ENCODE data around the gene PPP2R5C.
"Not testable (repeated sequence)": the region's sequence is repeated elsewhere in the genome, so short reads cannot be mapped to it uniquely, and the experiment has no call there.

The PPP2R5C gene

DNA sequence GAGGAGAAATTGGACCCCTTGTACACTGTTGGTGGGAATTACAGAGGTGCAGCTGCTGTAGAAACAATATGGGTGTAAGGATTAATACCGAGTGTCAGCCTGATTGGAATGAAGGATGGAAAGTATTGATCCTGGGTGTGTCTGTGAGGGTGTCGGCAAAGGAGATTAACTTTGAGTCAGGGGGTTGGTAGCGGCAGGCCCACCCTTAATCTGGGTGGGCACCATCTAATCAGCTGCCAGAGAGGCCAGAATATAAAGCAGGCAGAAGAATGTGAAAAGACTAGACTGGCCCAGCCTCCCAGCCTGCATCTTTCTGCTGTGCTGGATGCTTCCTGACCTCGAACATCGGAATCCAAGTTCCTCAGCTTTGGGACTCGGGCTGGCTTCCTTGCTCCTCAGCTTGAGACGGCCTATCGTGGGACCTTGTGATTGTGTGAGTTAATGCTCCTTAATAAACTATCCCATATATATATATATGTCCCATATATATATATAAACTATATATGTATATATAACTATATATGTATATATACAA is 38.4 kb upstream of the PPP2R5C start:
- peaks cover 0 to 20% of the 10 kb centered on the region in 2 experiments for H3K27me3 ChIP-seq (ENCODE audit: control insufficient read depth in 1 of 2, insufficient read depth in 1 of 2, low read length in 2 of 2)
- WGBS, result 98% methylated on average over 6 of the region's 8 CpGs

DNA sequence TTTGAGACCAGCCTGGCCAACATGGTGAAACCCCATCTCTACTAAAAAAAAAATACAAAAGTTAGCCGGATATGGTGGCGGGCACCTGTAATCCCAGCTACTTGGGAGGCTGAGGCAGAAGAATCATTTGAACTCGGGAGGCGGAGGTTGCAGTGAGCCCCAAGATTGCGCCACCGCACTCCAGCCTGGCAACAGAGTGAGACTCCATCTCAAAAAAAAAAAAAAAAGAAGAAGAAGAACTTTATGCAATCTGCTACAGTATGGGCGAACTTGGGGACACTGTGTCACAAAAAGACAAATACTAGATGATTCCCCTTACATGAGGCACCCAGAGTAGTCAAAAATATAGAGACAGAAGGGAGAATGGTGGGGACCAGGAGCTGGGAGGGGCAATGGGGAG is 35.9 kb upstream of the PPP2R5C start:
- H2AK5ac ChIP-seq (ENCODE audit: low read length, severe bottlenecking); H3K18ac ChIP-seq (ENCODE audit: low read depth in 1 of 2, low read length in 2 of 2); H3K27me3 ChIP-seq (ENCODE audit: control insufficient read depth in 1 of 2, insufficient read depth in 1 of 2, low read length in 2 of 2); H3K9me3 ChIP-seq (ENCODE audit: control insufficient read depth, low read length); H4K91ac ChIP-seq (ENCODE audit: low read length); H3K14ac ChIP-seq (ENCODE audit: low read length in 2 of 2); H3K4me1 ChIP-seq (ENCODE audit: control insufficient read depth, insufficient read depth, low read depth, low read length); DNase-seq; H3K4ac ChIP-seq (ENCODE audit: low read depth in 1 of 2, low read length in 2 of 2); H4K8ac ChIP-seq (ENCODE audit: low read length); H2BK5ac ChIP-seq (ENCODE audit: low read depth, low read length, poor library complexity, severe bottlenecking); H3K9ac ChIP-seq (ENCODE audit: low read length); H2AFZ ChIP-seq (ENCODE audit: low read depth, low read length); H3K23ac ChIP-seq (ENCODE audit: low read length in 2 of 2); H3K36me3 ChIP-seq (ENCODE audit: control insufficient read depth in 1 of 2, insufficient read depth in 2 of 2, low read depth in 1 of 2, low read length in 2 of 2); H3K4me3 ChIP-seq (ENCODE audit: insufficient read depth in 1 of 2, low read depth in 1 of 2, low read length in 2 of 2); H2BK120ac ChIP-seq (ENCODE audit: low read depth, low read length); H3K79me1 ChIP-seq (replicated peaks; ENCODE audit: low read length, poor library complexity, severe bottlenecking); H3K27ac ChIP-seq (ENCODE audit: low read length, poor library complexity, severe bottlenecking); H2BK15ac ChIP-seq (ENCODE audit: low read depth, poor library complexity, severe bottlenecking); H3K4me2 ChIP-seq (ENCODE audit: low read length, poor library complexity, severe bottlenecking); H2BK12ac ChIP-seq (ENCODE audit: low read length in 2 of 2): not testable (repeated sequence)
- WGBS, result 92% methylated on average over 5 of the region's 7 CpGs

More for the DNA sequence above, 38.4 kb upstream of the PPP2R5C start:
- Histone ChIP-seq H3K23ac (ENCODE audit: low read length in 2 of 2) (no peak overlapping the region), H3K4ac (ENCODE audit: low read depth in 1 of 2, low read length in 2 of 2) (no peak overlapping the region), H2AFZ (ENCODE audit: low read depth, low read length) (no peak overlapping the region), H3K4me2 (ENCODE audit: low read length, poor library complexity, severe bottlenecking) (no peak overlapping the region), H3K27ac (ENCODE audit: low read length, poor library complexity, severe bottlenecking) (no peak overlapping the region), H3K36me3 (ENCODE audit: control insufficient read depth in 1 of 2, insufficient read depth in 2 of 2, low read depth in 1 of 2, low read length in 2 of 2) (no peaks in the 10 kb centered on the region), H3K4me1 (ENCODE audit: control insufficient read depth, insufficient read depth, low read depth, low read length) (peaks cover 5% of the 10 kb centered on the region), H2BK120ac (ENCODE audit: low read depth, low read length) (no peak overlapping the region), H3K9me3 (ENCODE audit: control insufficient read depth, low read length) (no peaks in the 10 kb centered on the region), H2BK5ac (ENCODE audit: low read depth, low read length, poor library complexity, severe bottlenecking) (no peak overlapping the region), H3K14ac (ENCODE audit: low read length in 2 of 2) (no peak overlapping the region), H4K8ac (ENCODE audit: low read length) (no peak overlapping the region), H3K4me3 (ENCODE audit: insufficient read depth in 1 of 2, low read depth in 1 of 2, low read length in 2 of 2) (no peak overlapping the region), H2BK15ac (ENCODE audit: low read depth, poor library complexity, severe bottlenecking) (peak overlapping the region; percentile 21), H2AK5ac (ENCODE audit: low read length, severe bottlenecking) (no peak overlapping the region), H3K18ac (ENCODE audit: low read depth in 1 of 2, low read length in 2 of 2) (no peak overlapping the region), H4K91ac (ENCODE audit: low read length) (no peak overlapping the region), H2BK12ac (ENCODE audit: low read length in 2 of 2) (no peak overlapping the region), H3K79me1 (replicated peaks; ENCODE audit: low read length, poor library complexity, severe bottlenecking) (no peaks in the 10 kb centered on the region), H3K9ac (ENCODE audit: low read length) (no peak overlapping the region)
- DNase-seq, result no peak

DNA sequence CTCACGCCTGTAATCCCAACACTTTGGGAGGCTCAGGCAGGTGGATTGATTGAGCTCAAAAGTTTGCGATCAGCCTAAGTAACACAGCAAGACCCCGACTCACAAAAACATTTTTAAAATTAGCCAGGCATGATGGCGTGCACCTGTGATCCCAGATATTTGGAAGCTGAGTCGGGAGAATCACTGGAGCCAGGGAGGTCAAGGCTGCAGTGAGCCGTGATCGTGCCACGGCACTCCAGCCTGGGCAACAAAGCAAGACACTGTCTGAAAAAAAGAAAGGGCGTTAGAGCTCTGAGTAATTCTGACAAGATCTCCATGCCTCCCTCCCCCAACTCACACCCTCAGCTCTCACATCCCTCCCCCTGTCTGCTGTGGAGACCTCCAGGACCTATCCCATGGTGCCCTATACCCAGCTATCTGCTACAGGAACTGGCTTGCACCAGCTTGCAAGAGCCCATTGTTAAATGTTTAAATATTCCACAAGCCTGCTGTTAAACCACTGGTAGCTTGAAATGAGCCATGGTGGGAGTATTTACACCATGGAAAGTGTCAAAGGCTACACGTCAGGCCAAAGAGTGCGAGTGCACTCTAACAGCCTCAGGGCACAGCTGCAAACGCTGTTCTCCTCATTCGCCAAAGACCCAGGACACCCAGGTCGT is 35.1 kb upstream of the PPP2R5C start:
- Histone ChIP-seq H3K18ac (ENCODE audit: low read depth in 1 of 2, low read length in 2 of 2) (no peak overlapping the region), H3K4me2 (ENCODE audit: low read length, poor library complexity, severe bottlenecking) (no peak overlapping the region), H4K8ac (ENCODE audit: low read length) (no peak overlapping the region), H3K27ac (ENCODE audit: low read length, poor library complexity, severe bottlenecking) (no peak overlapping the region), H3K9ac (ENCODE audit: low read length) (no peak overlapping the region), H3K9me3 (ENCODE audit: control insufficient read depth, low read length) (no peaks in the 10 kb centered on the region), H2BK15ac (ENCODE audit: low read depth, poor library complexity, severe bottlenecking) (no peak overlapping the region), H3K36me3 (ENCODE audit: control insufficient read depth in 1 of 2, insufficient read depth in 2 of 2, low read depth in 1 of 2, low read length in 2 of 2) (no peaks in the 10 kb centered on the region), H3K4me3 (ENCODE audit: insufficient read depth in 1 of 2, low read depth in 1 of 2, low read length in 2 of 2) (no peak overlapping the region), H3K4me1 (ENCODE audit: control insufficient read depth, insufficient read depth, low read depth, low read length) (peaks cover 12% of the 10 kb centered on the region), H2BK5ac (ENCODE audit: low read depth, low read length, poor library complexity, severe bottlenecking) (no peak overlapping the region), H4K91ac (ENCODE audit: low read length) (no peak overlapping the region), H3K23ac (ENCODE audit: low read length in 2 of 2) (no peak overlapping the region), H2BK120ac (ENCODE audit: low read depth, low read length) (no peak overlapping the region), H3K79me1 (replicated peaks; ENCODE audit: low read length, poor library complexity, severe bottlenecking) (no peaks in the 10 kb centered on the region), H2AK5ac (ENCODE audit: low read length, severe bottlenecking) (no peak overlapping the region), H2AFZ (ENCODE audit: low read depth, low read length) (no peak overlapping the region), H3K14ac (ENCODE audit: low read length in 2 of 2) (no peak overlapping the region), H3K4ac (ENCODE audit: low read depth in 1 of 2, low read length in 2 of 2) (no peak overlapping the region), H2BK12ac (ENCODE audit: low read length in 2 of 2) (no peak overlapping the region), H3K27me3 (ENCODE audit: control insufficient read depth in 1 of 2, insufficient read depth in 1 of 2, low read length in 2 of 2) (peaks cover 0 to 8% of the 10 kb centered on the region in 2 experiments)
- no peak for DNase-seq
- WGBS, result 78% methylated on average over 14 of the region's 14 CpGs

DNA sequence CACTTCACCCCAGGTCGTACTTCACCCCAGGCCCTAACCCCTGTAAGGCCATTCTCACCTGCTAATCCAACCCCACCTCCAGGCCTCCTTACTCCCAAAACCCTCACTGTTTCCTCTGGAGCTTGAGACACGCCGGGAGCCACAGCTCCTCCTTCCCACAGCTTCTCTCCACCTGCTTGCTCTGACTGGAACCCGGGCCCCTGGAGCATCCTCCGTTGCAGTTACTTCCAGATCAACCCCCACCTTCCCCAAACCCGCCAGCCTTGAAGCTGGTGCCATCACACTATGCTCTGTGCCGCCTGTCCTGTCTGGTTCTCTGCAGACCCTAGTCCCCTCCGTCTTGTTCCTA is 34.6 kb upstream of the PPP2R5C start:
- no peak overlapping the region for H3K4me3 ChIP-seq (ENCODE audit: insufficient read depth in 1 of 2, low read depth in 1 of 2, low read length in 2 of 2)
- H3K27me3 ChIP-seq (ENCODE audit: control insufficient read depth in 1 of 2, insufficient read depth in 1 of 2, low read length in 2 of 2), result peaks cover 0 to 8% of the 10 kb centered on the region in 2 experiments
- 76% methylated on average over 8 of the region's 8 CpGs for WGBS
- H3K36me3 ChIP-seq (ENCODE audit: control insufficient read depth in 1 of 2, insufficient read depth in 2 of 2, low read depth in 1 of 2, low read length in 2 of 2), result no peaks in the 10 kb centered on the region
- no peak overlapping the region for H3K14ac ChIP-seq (ENCODE audit: low read length in 2 of 2)
- no peak overlapping the region for H3K27ac ChIP-seq (ENCODE audit: low read length, poor library complexity, severe bottlenecking)
- no peaks in the 10 kb centered on the region for H3K79me1 ChIP-seq (replicated peaks; ENCODE audit: low read length, poor library complexity, severe bottlenecking)
- H2AFZ ChIP-seq (ENCODE audit: low read depth, low read length), result no peak overlapping the region
- H4K8ac ChIP-seq (ENCODE audit: low read length), result no peak overlapping the region
- no peak overlapping the region for H2BK5ac ChIP-seq (ENCODE audit: low read depth, low read length, poor library complexity, severe bottlenecking)
- no peak overlapping the region for H2BK120ac ChIP-seq (ENCODE audit: low read depth, low read length)
- no peak overlapping the region for H2AK5ac ChIP-seq (ENCODE audit: low read length, severe bottlenecking)
- H4K91ac ChIP-seq (ENCODE audit: low read length), result no peak overlapping the region
- no peak overlapping the region for H3K23ac ChIP-seq (ENCODE audit: low read length in 2 of 2)
- H3K9ac ChIP-seq (ENCODE audit: low read length), result no peak overlapping the region
- no peak overlapping the region for H3K4me2 ChIP-seq (ENCODE audit: low read length, poor library complexity, severe bottlenecking)
- peaks cover 16% of the 10 kb centered on the region for H3K4me1 ChIP-seq (ENCODE audit: control insufficient read depth, insufficient read depth, low read depth, low read length)
- H2BK12ac ChIP-seq (ENCODE audit: low read length in 2 of 2), result no peak overlapping the region
- no peak overlapping the region for H3K18ac ChIP-seq (ENCODE audit: low read depth in 1 of 2, low read length in 2 of 2)
- no peak overlapping the region for H3K4ac ChIP-seq (ENCODE audit: low read depth in 1 of 2, low read length in 2 of 2)
- H2BK15ac ChIP-seq (ENCODE audit: low read depth, poor library complexity, severe bottlenecking), result no peak overlapping the region
- DNase-seq, result no peak
- H3K9me3 ChIP-seq (ENCODE audit: control insufficient read depth, low read length), result no peaks in the 10 kb centered on the region

Measured in mesenchymal stem cell (in vitro differentiated cells and primary cell).